GM12892 (cell line): Measurements from ENCODE around the gene OPA1.

Experiments
- POLR2A ChIP-seq: IDR thresholded peaks from 2 replicates; pipeline ENCODE4 v1.6.1; 2011; ENCODE audit warnings: low read depth, low read length, control low read depth
- POLR2AphosphoS5 ChIP-seq: IDR thresholded peaks from 2 replicates; pipeline ENCODE4 v1.6.1; 2011; ENCODE audit warnings: low read depth, low read length, control low read depth

GRCh38 chr3:193716150-193716549 lies 123.1 kb downstream of the OPA1 start:
- TF ChIP-seq POLR2A (no peak), POLR2AphosphoS5 (no peak)
